GM12874 (cell line): ENCODE results near the gene DOCK9.

Experiments
- TF ChIP-seq, protein P1 (sequence below): IDR thresholded peaks from 2 replicates; pipeline ENCODE4 v1.5.1; 2011; ENCODE audit warnings: low read depth, mild to moderate bottlenecking, control low read depth, low read length, moderate library complexity; ENCODE audit not compliant: insufficient read depth

DOCK9 gene

GRCh38 chr13:98938801-98939200 lies 39.1 kb downstream of the DOCK9 start:
- TF ChIP-seq, protein P1, sequence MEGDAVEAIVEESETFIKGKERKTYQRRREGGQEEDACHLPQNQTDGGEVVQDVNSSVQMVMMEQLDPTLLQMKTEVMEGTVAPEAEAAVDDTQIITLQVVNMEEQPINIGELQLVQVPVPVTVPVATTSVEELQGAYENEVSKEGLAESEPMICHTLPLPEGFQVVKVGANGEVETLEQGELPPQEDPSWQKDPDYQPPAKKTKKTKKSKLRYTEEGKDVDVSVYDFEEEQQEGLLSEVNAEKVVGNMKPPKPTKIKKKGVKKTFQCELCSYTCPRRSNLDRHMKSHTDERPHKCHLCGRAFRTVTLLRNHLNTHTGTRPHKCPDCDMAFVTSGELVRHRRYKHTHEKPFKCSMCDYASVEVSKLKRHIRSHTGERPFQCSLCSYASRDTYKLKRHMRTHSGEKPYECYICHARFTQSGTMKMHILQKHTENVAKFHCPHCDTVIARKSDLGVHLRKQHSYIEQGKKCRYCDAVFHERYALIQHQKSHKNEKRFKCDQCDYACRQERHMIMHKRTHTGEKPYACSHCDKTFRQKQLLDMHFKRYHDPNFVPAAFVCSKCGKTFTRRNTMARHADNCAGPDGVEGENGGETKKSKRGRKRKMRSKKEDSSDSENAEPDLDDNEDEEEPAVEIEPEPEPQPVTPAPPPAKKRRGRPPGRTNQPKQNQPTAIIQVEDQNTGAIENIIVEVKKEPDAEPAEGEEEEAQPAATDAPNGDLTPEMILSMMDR = no peak

DNA sequence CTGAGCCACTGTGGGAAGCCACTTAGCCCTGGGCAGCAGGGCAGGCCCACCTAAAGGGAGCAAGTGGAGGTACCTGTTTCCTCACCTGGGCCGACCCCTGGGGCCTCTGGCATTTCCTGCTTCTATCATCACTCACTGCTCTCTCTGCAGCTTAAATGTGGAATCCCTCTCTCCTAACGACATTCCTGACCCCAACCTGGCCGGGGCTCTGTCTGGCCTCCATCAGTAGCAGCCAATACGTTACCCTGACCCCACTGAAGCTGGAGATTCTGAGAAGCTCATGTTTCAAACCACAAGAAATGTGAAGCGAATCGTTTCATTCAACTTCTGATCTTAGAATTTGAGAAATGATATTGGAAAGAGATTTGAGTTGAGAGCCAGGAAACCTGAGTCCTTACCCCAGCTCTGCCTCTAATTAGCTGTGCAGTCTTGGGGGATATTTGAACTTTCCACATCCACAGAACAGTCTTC lies 39.9 kb downstream of the DOCK9 start:
- TF ChIP-seq, protein P1 = no peak

GRCh38 chr13:98934243-98934642 lies 43.6 kb downstream of the DOCK9 start:
- TF ChIP-seq, protein P1 = no peak

- TF ChIP-seq, protein P1 = no peak
These were observed 47.7 kb downstream of the DOCK9 start for GRCh38 chr13:98930151-98930591.

DNA sequence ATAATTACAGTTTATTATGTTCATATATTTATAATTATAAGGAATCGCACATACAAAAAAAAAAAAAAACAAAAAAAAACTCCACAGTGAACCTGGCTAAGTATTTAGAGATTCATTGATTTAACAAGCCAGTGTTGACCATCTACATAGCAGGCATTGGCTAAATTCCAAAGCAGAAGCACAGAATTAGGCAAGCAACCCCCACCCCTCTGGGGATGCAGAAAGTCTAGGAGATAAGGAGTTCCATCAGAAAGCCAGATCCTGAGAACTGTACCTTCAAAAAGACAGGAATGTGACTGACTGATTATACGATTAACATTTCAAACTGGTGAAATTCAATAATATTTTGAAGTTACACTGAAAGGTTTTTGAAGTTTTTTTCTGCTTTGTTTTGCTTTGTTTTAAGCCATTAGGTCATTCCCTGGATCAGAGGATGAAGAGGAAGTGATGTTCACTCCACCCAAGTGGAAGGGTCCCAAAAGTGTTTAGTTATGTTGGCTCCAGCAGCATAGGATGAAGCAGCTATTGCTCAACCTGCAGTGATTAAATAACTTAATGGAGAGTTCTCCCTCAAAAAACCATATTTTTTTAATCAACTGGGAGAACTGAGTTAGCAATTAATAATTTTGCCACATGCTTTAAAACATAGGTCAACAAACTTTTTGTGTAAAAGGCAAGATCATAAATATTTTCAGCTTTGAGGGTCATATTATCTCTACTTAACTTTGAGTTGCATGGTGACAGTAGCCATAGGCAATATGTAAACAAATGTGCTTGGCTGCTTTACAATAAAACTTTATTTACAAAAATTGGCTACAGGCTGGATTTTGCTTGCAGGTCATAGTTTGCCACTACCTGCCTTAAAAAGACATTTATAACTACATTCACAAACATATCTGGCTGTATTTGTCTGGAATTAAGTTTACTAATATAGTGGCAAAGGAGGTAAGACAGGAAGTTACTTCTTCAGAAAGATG lies 49.6 kb downstream of the DOCK9 start:
- TF ChIP-seq, protein P1 = no peak

DNA sequence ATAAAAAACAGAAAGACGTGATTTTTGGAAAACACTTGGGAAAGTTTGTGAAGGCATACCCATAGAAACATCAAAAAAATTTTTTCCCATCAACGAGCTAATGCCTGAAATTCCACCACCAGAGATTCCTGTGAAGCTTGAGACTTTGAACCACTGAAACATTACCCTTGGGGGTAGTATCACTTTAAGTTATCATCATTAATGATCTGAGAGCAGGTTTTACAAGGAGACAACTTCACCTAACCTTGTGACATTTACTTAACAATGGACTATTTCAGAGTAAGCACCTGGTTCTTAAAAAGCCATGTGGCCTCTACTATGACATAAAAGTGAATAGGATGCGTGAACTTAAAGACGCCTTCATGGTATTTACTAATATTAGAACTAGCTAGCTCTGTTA lies 51.9 kb downstream of the DOCK9 start:
- TF ChIP-seq, protein P1 = no peak

- TF ChIP-seq, protein P1 = no peak
These were observed 54.0 kb downstream of the DOCK9 start for GRCh38 chr13:98923641-98924397.
